HUES48 (cell line): ENCODE results near the gene E2F2.

ENCODE experiments used
- H3K27ac ChIP-seq: one replicate; pipeline ENCODE4 v1.7.0; 2013; ENCODE audit warnings: low read depth, low read length, inconsistent platforms
- H3K27me3 ChIP-seq: 2 replicates; pipeline ENCODE4 v1.6.1; 2013; ENCODE audit warnings: mild to moderate bottlenecking, low read length; ENCODE audit not compliant: control insufficient read depth, insufficient read depth
- H3K36me3 ChIP-seq: 2 replicates; pipeline ENCODE4 v1.6.1; 2013; ENCODE audit warnings: low read length; ENCODE audit not compliant: control insufficient read depth, insufficient read depth
- H3K4me1 ChIP-seq: 2 replicates; pipeline ENCODE4 v1.6.1; 2013; ENCODE audit warnings: mild to moderate bottlenecking, low read length; ENCODE audit not compliant: control insufficient read depth, insufficient read depth
- H3K4me3 ChIP-seq: 2 replicates; pipeline ENCODE4 v1.5.1; 2013; ENCODE audit warnings: mild to moderate bottlenecking, low read depth, low read length
- H3K9ac ChIP-seq: 2 replicates; pipeline ENCODE4 v1.6.1; 2013; ENCODE audit warnings: mild to moderate bottlenecking, low read depth, low read length, moderate library complexity
- H3K9me3 ChIP-seq: 2 replicates; pipeline ENCODE4 v1.6.1; 2013; ENCODE audit warnings: low read length; ENCODE audit not compliant: control insufficient read depth, insufficient read depth

Gene E2F2

DNA sequence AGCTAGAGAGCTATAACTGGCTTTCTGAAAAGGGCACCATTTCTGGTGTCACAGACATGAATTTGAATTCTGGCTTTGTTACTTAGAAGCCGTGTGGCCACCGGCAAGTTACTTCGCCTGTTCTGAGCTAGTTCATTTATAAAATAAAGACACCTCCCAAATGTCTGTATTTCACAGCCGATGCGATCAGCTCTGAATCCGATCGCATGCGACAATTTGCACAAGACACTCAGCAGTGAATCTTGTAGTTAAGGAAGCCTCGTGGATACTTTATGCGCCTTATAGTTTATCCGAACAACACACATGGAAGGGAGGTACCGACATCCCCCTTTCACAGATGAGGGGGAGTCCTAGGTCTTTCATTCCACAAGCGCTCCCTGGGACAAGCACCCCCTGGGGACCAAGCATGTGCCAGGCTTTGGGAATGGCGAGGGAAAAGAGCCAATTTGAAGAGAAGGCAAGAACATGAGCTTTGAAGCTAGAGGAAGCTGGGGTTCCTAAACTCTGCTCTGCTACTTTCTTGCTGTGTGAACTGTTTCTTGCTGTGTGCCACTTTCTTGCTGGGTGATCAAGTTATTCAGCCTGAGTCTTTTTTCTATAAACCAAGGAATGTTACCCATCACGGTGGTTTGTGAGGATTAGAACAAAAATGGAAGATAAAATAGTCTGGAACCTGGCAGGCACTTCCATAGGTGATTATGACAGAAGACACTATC lies 24.4 kb upstream of the E2F2 start:
- Histone ChIP-seq H3K4me3 (peak overlapping the region; percentile 55), H3K9me3 (no peaks in the 10 kb centered on the region), H3K27ac (peak overlapping the region; percentile 97), H3K27me3 (peaks cover 42% of the 10 kb centered on the region), H3K9ac (peak overlapping the region; percentile 60), H3K4me1 (peaks cover 45% of the 10 kb centered on the region), H3K36me3 (peaks cover 9% of the 10 kb centered on the region; the same call in 1 of the 2 replicates)

DNA sequence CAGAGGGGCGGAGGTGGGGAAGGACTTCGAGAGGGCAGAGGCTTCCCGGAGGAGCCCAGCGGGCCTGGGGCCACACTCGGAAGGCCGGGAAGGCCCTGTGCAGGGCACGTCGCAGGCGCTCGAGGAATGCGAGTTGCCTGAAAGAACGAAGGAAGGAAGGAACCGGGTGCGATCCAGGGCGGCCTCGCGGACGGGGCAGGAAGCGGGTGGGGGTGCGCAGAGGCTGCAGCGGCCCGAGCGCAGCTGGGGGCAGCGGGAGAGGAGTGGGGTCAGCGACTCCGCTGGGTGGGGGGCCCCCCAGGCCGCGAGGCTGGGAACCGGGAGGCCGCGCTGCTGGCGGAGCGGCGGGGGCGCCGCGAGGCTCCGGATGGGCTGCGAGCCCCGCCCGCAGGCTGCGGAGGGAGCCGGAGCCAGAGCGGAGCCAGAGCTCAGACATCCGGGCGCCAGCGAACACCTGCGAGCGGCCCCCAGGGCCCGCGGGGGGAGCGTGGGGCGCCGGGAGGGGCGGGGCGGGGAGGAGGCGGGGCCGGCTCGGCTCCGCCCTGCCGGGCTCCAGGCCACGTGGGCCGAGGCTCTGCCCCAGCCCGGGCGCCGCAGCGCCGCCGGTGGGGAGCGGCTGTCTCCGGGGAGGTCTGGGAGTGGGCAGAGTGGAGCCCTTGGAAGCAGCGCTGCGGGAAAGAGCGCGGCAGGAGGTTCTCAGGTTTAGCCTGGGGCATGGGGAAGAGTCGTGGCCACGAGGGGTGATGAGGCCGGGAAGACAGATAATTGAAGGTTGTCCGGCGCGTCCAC lies 23.6 kb upstream of the E2F2 start:
- H3K36me3 ChIP-seq, result peaks cover 9% of the 10 kb centered on the region; the same call in 1 of the 2 replicates
- H3K4me1 ChIP-seq, result peaks cover 37% of the 10 kb centered on the region
- H3K4me3 ChIP-seq, result peak overlapping the region; percentile 62
- H3K27ac ChIP-seq, result peak overlapping the region; percentile 97
- H3K27me3 ChIP-seq, result peaks cover 36% of the 10 kb centered on the region
- H3K9me3 ChIP-seq, result no peaks in the 10 kb centered on the region
- H3K9ac ChIP-seq, result peak overlapping the region; percentile 71

DNA sequence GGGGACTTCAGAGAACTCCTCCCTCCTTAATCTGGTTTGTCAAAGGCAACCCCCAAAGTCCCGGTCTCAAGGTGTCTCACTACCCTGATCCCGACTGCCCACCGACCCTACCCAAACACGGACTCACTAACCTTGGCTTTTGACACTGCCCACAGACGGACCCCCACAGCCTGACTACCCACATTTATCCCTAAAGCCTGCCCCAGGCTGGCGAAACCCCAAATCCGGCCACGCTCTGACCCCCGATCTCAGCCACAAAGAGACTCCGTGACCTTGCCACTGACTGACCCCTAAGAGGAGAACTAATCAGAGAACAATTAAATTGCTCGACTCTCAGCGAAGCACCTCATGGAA lies 23.1 kb upstream of the E2F2 start:
- Histone ChIP-seq H3K9me3 (no peaks in the 10 kb centered on the region), H3K27me3 (peaks cover 36% of the 10 kb centered on the region), H3K27ac (peak overlapping the region; percentile 93), H3K4me3 (peak overlapping the region; percentile 62), H3K4me1 (peaks cover 37% of the 10 kb centered on the region), H3K36me3 (peaks cover 9% of the 10 kb centered on the region; the same call in 1 of the 2 replicates), H3K9ac (peak overlapping the region; percentile 71)

DNA sequence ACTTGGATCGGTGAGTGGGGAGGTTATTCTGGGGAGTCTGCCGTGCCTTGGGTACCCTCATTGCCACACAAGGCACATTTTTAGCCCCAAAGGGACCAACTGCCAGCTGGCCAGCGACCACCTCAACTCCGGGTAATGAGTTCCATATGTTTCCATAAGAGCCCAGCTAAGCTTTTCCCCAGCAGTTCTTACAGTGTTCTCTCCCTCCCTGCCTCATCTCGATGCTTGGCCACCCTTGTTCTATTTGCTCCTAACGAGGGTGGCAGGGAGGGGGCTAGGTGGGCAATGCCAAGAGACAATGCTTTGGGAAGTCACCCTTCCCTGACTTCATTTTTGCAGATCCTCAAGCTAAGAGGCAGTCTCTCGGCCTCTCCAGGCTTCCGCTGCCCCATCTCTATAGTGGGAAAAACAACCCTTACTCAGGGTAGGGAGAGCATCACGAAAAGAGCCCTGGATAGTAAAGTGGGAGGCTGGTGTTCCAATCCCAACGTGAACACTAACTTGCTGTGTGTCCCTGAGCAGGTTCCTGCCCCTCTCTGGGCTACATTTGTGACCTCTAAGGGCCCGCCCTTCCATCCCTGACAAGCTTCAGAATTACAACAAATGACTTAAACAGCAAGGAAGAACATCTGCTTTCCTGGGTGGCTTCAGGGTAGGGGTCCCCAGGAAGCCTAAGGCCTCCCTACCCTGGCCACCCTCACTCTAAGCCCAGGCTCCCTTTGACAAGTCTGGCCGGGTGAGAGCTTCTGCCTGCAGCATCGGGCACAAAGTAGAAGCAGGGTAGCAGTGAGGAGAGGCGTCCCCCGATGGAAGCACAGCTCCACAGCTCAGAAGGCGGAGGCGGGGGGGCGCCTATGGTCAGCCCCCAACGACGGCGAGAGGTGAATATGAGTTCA lies 22.4 kb upstream of the E2F2 start:
- H3K27me3 ChIP-seq, result peaks cover 30% of the 10 kb centered on the region
- no peaks in the 10 kb centered on the region for H3K9me3 ChIP-seq
- H3K4me3 ChIP-seq, result peak overlapping the region; percentile 62
- peaks cover 37% of the 10 kb centered on the region for H3K4me1 ChIP-seq
- peak overlapping the region; percentile 93 for H3K27ac ChIP-seq
- peak overlapping the region; percentile 71 for H3K9ac ChIP-seq
- peaks cover 9% of the 10 kb centered on the region; the same call in 1 of the 2 replicates for H3K36me3 ChIP-seq

DNA sequence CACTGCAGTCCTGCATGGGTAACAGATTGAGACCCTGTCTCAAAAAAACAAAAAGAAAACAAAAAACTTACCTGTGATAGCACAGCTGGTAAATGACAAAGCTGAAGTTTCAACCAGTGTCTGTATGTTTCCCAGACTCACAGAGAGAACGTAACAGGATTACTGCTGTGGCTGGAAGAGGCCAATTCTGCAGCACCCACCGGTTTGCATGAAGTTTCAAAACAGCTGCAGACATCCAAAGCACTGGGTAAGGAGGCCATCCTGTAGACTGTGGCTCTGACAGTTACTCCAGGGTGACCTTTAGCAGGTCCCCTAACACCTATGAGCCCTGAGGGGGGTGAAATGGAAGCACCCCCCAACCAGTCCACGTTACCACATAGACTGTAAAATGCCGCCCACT lies 20.8 kb upstream of the E2F2 start:
- no peak overlapping the region for H3K4me3 ChIP-seq
- H3K27me3 ChIP-seq, result peaks cover 14% of the 10 kb centered on the region
- no peaks in the 10 kb centered on the region for H3K36me3 ChIP-seq
- H3K4me1 ChIP-seq, result peaks cover 28% of the 10 kb centered on the region
- H3K9ac ChIP-seq, result no peak overlapping the region
- H3K27ac ChIP-seq, result no peak overlapping the region
- H3K9me3 ChIP-seq, result no peaks in the 10 kb centered on the region

DNA sequence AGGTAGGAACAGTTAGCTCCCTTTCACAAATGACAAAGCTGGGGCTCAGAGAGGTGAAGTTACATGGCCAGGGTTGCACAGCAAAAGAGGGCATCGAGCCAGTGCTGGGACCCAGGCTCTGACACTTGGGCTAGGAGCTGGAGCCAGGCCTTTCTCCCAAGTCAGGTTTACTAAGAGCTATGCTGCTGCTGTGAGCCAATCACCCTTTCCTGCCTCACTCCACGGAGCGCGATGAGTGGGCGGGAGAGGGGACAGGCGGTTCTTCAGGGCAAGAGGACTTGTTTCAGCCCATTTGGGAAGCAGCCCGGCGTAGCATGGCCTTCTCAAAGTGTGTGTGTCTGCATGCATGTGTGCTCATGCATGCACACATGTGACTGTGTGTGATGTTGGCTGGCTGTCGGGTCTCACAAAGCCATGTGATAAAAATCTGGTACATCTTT lies 17.7 kb upstream of the E2F2 start:
- peaks cover 7% of the 10 kb centered on the region for H3K27me3 ChIP-seq
- no peak overlapping the region for H3K27ac ChIP-seq
- H3K4me1 ChIP-seq, result peaks cover 9% of the 10 kb centered on the region; the same call in 1 of the 2 replicates
- H3K9ac ChIP-seq, result no peak overlapping the region
- H3K9me3 ChIP-seq, result no peaks in the 10 kb centered on the region
- H3K4me3 ChIP-seq, result no peak overlapping the region
- H3K36me3 ChIP-seq, result no peaks in the 10 kb centered on the region

DNA sequence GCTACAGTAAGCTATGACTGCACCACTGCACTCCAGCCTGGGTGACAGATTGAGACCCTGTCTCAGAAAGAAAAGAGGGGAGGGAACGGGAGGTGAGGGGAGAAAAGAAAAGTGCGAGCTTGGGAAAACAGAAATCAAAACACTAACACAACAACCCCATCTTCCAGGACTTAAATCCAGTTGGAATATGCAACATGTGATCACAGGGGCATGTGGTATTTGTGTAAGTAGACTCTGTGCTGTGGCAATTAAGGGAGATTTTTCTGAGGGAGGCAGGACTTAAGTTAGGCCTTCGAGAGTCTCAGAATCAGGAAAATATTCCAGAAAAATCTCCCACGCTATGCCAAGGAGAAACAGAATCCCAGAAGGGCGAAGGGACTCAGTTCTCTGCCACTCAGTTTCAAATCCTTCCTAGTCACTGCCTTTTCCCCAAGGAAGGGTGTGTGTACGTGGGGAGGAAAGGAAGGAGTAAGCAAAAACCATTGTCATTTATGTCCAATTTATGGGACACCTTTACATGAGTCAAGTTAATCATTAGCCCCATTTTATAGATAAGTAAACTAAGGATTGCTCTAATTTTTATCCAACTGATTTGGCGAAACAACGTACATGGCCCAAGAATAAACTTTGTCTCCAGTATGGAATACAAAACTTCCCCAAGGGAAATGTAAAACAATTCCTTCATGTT lies 16.0 kb upstream of the E2F2 start:
- Histone ChIP-seq H3K4me1 (peaks cover 4% of the 10 kb centered on the region; the same call in 1 of the 2 replicates), H3K36me3 (no peaks in the 10 kb centered on the region), H3K9ac (no peak overlapping the region), H3K4me3 (no peak overlapping the region), H3K27ac (no peak overlapping the region), H3K9me3 (no peaks in the 10 kb centered on the region), H3K27me3 (no peaks in the 10 kb centered on the region)

DNA sequence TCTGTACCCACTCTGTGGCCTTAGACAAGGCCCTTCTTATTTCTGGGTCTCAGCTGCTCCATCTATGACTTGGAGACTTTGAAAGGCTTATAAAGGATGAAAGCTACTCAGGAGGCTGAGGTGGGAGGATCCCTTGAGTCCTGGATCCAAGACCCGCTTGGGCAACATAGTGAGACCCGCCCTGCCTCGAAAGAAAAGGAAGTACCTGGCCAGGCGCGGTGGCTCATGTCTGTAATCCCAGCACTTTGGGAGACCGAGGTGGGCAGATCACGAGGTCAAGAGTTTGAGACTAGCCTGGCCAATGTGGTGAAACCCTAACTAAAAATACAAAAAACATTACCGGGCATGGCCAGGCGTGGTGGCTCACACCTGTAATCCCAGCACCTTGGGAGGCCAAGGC lies 14.8 kb upstream of the E2F2 start:
- Histone ChIP-seq H3K9ac (no peak overlapping the region), H3K36me3 (no peaks in the 10 kb centered on the region), H3K27ac (no peak overlapping the region), H3K4me1 (peaks cover 4% of the 10 kb centered on the region; the same call in 1 of the 2 replicates), H3K27me3 (no peaks in the 10 kb centered on the region), H3K9me3 (no peaks in the 10 kb centered on the region), H3K4me3 (no peak overlapping the region)

DNA sequence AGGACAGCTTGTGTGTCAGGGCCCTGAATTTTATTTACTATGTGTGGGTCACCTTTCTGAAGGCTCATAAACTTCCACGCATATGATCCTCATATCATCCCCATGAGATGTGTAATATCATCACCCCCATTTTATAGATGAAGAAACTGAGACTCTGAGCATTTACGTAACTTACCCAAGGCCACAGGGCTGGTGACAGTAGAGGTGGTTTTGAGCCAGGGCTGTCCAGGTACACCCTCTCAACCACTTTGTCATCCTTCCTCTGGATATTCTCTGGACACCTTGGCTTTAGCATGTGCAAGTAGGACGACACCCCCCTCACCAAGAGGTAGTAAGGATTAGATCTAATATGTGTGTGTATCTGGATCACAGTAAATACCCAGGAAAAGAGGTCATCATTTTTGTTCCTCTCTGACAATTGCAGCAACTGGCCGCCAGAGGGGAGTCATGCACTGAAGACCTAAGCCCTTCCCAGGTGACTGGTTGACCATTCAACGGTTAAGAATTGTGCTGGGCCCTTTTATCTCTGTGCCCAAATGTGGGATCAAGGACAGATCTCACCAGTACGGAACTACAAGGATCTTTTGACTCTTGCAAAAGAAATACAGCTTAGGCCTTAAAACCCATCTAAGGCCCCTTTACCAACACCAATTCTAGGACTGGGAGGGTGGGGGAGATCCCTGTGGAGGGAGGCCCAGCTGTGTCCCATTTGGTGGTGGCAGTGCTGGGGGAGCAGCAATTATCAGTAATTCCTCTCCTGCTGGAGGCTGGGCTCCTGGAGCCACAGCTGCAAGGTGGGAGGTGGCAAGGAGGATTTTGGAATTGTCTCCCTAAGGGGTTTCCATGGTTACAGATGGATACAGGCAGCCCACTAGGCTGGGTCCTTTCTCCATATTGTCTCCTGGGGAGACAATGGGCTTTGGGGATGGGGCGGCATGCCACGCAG lies 13.7 kb upstream of the E2F2 start:
- no peaks in the 10 kb centered on the region for H3K9me3 ChIP-seq
- no peaks in the 10 kb centered on the region for H3K27me3 ChIP-seq
- peaks cover 4% of the 10 kb centered on the region; the same call in 1 of the 2 replicates for H3K4me1 ChIP-seq
- no peak overlapping the region for H3K9ac ChIP-seq
- H3K4me3 ChIP-seq, result no peak overlapping the region
- peak overlapping the region; percentile 30 for H3K27ac ChIP-seq
- H3K36me3 ChIP-seq, result no peaks in the 10 kb centered on the region
